Breast epithelium (tissue), 3 donors: ENCODE results near the gene PCGF5.

Experiments
- CTCF ChIP-seq, 3 donors: fragments of 450-650 bp; IDR thresholded peaks; one replicate each; pipeline ENCODE4 v1.5.1; 2016 to 2017; ENCODE audit warnings: antibody characterized with exemption in 3 of 3, mild to moderate bottlenecking in 3 of 3, moderate library complexity in 3 of 3
- POLR2A ChIP-seq: fragments of 450-650 bp; IDR thresholded peaks from one replicate; pipeline ENCODE4 v1.6.1; 2016; ENCODE audit warnings: antibody characterized with exemption, mild to moderate bottlenecking, moderate library complexity
- POLR2AphosphoS5 ChIP-seq, 3 donors: sonication (generic); formaldehyde crosslinking; IDR thresholded peaks; one replicate each; pipeline ENCODE4 v1.6.1; 2017; ENCODE audit warnings: antibody characterized with exemption in 3 of 3

GRCh38 chr10:91312382-91312733, 91.9 kb downstream of the PCGF5 start:
- TF ChIP-seq CTCF (IDR thresholded peaks at IDR 0.05) (no peak), POLR2A (no peak), POLR2AphosphoS5 (IDR thresholded peaks at IDR 0.05) (no peak)
